Mononuclear cell (primary cell): ENCODE results near the gene MRLN. TPM values are rescaled to one million over a fixed set of nuclear protein-coding genes. Genes with fewer than 3 reads are reported as not detected.
"Not testable (repeated sequence)": the region's sequence is repeated elsewhere in the genome, so short reads cannot be mapped to it uniquely, and the experiment has no call there.

Experiments used
- H3K27me3 ChIP-seq: 2 replicates; pipeline ENCODE4 v1.6.0; 2011; ENCODE audit warnings: low read length, control low read depth; ENCODE audit not compliant: insufficient read depth
- H3K4me1 ChIP-seq: 2 replicates; pipeline ENCODE4 v1.5.1; 2011; ENCODE audit warnings: mild to moderate bottlenecking, low read length, control low read depth; ENCODE audit not compliant: insufficient read depth
- H3K4me3 ChIP-seq: 2 replicates; pipeline ENCODE4 v1.5.1; 2011; ENCODE audit warnings: mild to moderate bottlenecking, low read length, moderate library complexity
- H3K9me3 ChIP-seq: 2 replicates; pipeline ENCODE4 v1.5.1; 2011; ENCODE audit warnings: low read depth, mild to moderate bottlenecking, control low read depth, low read length
- total RNA-seq: library from RNA; depleted of rRNA; stranded (reverse); fragments of >200 nt; gene quantifications from one replicate; pipeline ENCODE4 v1.2.3, GENCODE V29; 2012

MRLN gene
- total RNA-seq: not detected

- H3K4me3 ChIP-seq: no peak within 1 kb of the TSS
These were observed at the start of gene MRLN for GRCh38 chr10:59753267-59753666. Gene MRLN (minus strand): TSS chr10:59753455.

DNA sequence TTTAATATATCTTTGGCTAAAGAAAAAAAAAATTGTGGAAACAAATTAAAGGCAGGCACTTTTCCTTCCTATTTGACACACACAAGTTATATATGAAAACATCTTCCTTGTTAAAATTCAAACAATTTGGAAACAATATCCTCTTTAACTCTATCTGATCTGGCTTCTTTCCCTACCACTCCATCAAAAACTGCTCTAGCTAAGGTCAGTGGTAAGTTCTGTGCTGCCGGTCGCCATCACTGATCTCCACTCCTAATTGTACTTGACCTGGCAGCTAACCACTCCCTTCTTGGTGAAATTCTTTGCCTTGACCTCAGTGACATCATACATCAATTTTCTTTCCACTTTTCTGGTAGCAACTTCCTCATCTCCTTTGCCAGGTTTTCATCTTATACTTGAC lies 47.9 kb upstream of the MRLN start:
- H3K9me3 ChIP-seq: no peaks in the 10 kb centered on the region
- H3K27me3 ChIP-seq: no peaks in the 10 kb centered on the region
- H3K4me3 ChIP-seq: no peak overlapping the region
- no peaks in the 10 kb centered on the region for H3K4me1 ChIP-seq

More at GRCh38 chr10:59753267-59753666, at the start of gene MRLN:
- Histone ChIP-seq H3K27me3 (no peaks in the 10 kb centered on the region), H3K9me3 (no peaks in the 10 kb centered on the region), H3K4me1 (no peaks in the 10 kb centered on the region)

- H3K9me3 ChIP-seq: no peaks in the 10 kb centered on the region
- no peak overlapping the region for H3K4me3 ChIP-seq
- no peaks in the 10 kb centered on the region for H3K4me1 ChIP-seq
- no peaks in the 10 kb centered on the region for H3K27me3 ChIP-seq
These were observed 46.2 kb upstream of the MRLN start for GRCh38 chr10:59799421-59799820.

DNA sequence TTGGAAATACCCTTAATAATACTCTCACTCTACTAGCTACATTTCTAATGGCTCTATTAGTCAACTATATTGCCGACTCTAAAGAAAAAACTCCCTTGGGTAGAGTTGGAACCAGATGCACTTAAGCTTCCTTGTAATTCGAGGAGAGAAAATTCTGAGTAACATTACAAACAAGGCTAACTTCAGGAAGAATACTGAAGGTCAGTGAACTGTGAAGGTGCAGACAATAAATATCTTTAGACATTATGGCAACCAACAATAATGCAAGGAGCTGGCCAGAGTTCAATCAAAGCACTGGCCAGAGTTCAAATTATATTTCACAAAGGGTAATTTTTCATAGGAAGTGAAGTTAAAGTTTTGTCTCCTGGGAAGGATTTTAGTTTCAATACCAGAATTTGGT lies 40.7 kb upstream of the MRLN start:
- Histone ChIP-seq H3K4me1 (no peaks in the 10 kb centered on the region), H3K9me3 (no peaks in the 10 kb centered on the region), H3K27me3 (no peaks in the 10 kb centered on the region), H3K4me3 (no peak overlapping the region)

- Histone ChIP-seq H3K27me3 (no peaks in the 10 kb centered on the region), H3K4me1 (no peaks in the 10 kb centered on the region), H3K4me3 (no peak overlapping the region), H3K9me3 (no peaks in the 10 kb centered on the region)
These were observed 39.6 kb upstream of the MRLN start for GRCh38 chr10:59792812-59793211.

- H3K4me1 ChIP-seq: no peaks in the 10 kb centered on the region
- no peak overlapping the region for H3K4me3 ChIP-seq
- no peaks in the 10 kb centered on the region for H3K9me3 ChIP-seq
- no peaks in the 10 kb centered on the region for H3K27me3 ChIP-seq
These were observed 38.3 kb upstream of the MRLN start for GRCh38 chr10:59791601-59792000.

GRCh38 chr10:59790080-59790479 lies 36.8 kb upstream of the MRLN start:
- not testable (repeated sequence) for H3K9me3 ChIP-seq, H3K27me3 ChIP-seq, H3K4me1 ChIP-seq, H3K4me3 ChIP-seq

GRCh38 chr10:59788914-59789313 lies 35.7 kb upstream of the MRLN start:
- H3K4me1 ChIP-seq, H3K4me3 ChIP-seq: not testable (repeated sequence)

GRCh38 chr10:59787032-59787431 lies 33.8 kb upstream of the MRLN start:
- not testable (repeated sequence) for H3K9me3 ChIP-seq, H3K4me1 ChIP-seq, H3K27me3 ChIP-seq, H3K4me3 ChIP-seq

More at GRCh38 chr10:59788914-59789313, 35.7 kb upstream of the MRLN start:
- H3K9me3 ChIP-seq, H3K27me3 ChIP-seq: not testable (repeated sequence)

GRCh38 chr10:59785476-59785875 lies 32.2 kb upstream of the MRLN start:
- H3K4me3 ChIP-seq, H3K9me3 ChIP-seq: not testable (repeated sequence)

GRCh38 chr10:59781511-59781910 lies 28.3 kb upstream of the MRLN start:
- H3K9me3 ChIP-seq: no peaks in the 10 kb centered on the region
- H3K4me3 ChIP-seq: no peak overlapping the region
- no peaks in the 10 kb centered on the region for H3K4me1 ChIP-seq
- H3K27me3 ChIP-seq: no peaks in the 10 kb centered on the region

More at GRCh38 chr10:59785476-59785875, 32.2 kb upstream of the MRLN start:
- H3K4me1 ChIP-seq, H3K27me3 ChIP-seq: not testable (repeated sequence)

DNA sequence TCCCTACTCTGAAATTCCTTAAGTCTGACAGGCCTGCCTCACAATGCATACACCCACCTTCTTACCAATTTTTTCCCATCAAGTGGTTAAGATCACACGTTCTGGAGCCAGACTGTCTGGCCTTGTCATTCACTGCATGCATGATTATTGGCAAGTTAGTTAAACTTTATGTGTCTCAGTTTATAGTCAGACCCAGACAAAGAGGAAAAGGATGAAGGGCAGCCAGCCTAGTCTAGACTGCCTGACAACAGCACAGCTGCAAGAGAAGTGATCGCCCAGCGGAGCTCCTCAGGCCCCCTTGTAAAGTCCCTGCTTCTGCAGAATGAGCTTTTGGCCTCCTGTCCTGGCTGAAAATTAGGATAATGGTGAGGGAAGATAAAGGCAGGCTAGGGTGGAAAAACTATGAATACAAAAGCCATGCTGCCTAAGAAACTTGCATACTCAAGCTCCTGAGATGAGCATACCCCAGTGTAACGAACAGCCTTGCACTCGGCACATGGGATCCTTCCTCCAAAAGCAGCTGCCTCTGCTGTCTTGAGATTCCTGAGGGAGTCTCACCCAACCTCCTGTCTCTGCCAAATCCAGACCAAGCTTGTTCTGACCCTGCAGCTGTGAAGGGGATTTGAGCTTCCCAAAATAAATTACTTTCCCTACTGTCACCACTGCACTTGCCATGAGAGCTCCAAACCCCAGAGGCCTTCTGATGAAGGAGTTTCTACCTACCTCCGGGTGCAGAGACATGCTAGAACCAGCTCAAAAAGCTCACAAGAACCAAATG lies 26.7 kb upstream of the MRLN start:
- H3K9me3 ChIP-seq: no peaks in the 10 kb centered on the region
- H3K4me1 ChIP-seq: no peaks in the 10 kb centered on the region
- no peaks in the 10 kb centered on the region for H3K27me3 ChIP-seq
- no peak overlapping the region for H3K4me3 ChIP-seq

DNA sequence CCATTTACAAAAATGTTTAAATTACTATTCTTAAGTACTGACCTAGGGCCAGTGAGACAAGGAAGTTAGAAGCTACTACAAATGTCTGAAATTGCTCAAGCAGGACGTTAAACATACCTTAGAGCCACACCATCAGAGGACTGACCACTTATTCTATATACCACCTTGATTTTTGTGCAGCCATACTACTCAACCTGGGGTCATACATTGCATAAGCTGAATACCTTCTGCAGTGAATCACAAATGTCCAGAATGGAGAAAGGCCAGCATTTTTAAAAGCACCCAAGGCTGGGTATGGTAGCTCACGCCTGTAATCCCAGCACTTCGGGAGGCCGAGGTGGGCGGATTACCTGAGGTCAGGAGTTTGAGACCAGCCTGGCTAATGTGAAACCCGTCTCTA lies 21.2 kb upstream of the MRLN start:
- H3K27me3 ChIP-seq: no peaks in the 10 kb centered on the region
- no peaks in the 10 kb centered on the region for H3K4me1 ChIP-seq
- no peaks in the 10 kb centered on the region for H3K9me3 ChIP-seq
- H3K4me3 ChIP-seq: no peak overlapping the region

GRCh38 chr10:59773088-59773487 lies 19.8 kb upstream of the MRLN start:
- Histone ChIP-seq H3K27me3 (no peaks in the 10 kb centered on the region), H3K9me3 (no peaks in the 10 kb centered on the region), H3K4me3 (no peak overlapping the region), H3K4me1 (no peaks in the 10 kb centered on the region)

- no peak overlapping the region for H3K4me3 ChIP-seq
- no peaks in the 10 kb centered on the region for H3K4me1 ChIP-seq
- H3K9me3 ChIP-seq: no peaks in the 10 kb centered on the region
- no peaks in the 10 kb centered on the region for H3K27me3 ChIP-seq
These were observed 18.0 kb upstream of the MRLN start for GRCh38 chr10:59771162-59771807.

DNA sequence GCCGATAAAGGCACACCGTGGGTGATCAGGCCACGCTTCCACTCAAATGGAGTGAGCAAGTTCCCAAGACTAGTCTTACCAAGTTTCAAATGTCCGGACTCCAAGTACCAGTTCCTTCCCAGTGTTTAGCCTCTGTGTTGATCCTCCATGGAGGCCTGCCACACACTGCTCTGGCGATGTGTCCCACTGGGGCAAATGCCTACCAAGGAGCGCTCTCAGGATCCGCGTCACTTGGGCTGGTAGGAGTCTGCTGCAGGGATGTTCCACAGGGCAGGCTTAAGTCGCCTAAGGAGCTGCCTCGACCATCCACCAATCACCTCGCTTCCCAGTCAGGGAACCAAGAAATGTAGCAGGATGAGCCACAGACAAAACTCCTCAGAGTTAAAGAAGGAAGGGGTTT lies 17.4 kb upstream of the MRLN start:
- Histone ChIP-seq H3K4me1 (no peaks in the 10 kb centered on the region), H3K9me3 (no peaks in the 10 kb centered on the region), H3K27me3 (no peaks in the 10 kb centered on the region), H3K4me3 (no peak overlapping the region)
